OCI-M2 (cell line): ENCODE results near the gene DNAJC16.
"Not testable (repeated sequence)": the region's sequence is repeated elsewhere in the genome, so short reads cannot be mapped to it uniquely, and the experiment has no call there.

Source experiments
- DNase-seq: peaks from one replicate; lab custom pipeline; 2025; ENCODE audit not compliant: unreplicated experiment; lab: John Stamatoyannopoulos, UW

The DNAJC16 gene

GRCh38 chr1:15506831-15507230, 19.8 kb upstream of the DNAJC16 start:
- DNase-seq: no peak

- no peak for DNase-seq
These were observed 19.4 kb upstream of the DNAJC16 start for GRCh38 chr1:15507278-15507677.

- DNase-seq: no peak
These were observed 17.8 kb upstream of the DNAJC16 start for GRCh38 chr1:15508700-15509487.

- DNase-seq: no peak
These were observed 17.1 kb upstream of the DNAJC16 start for GRCh38 chr1:15509586-15509985.

GRCh38 chr1:15510611-15511405, 15.8 kb upstream of the DNAJC16 start:
- DNase-seq: no peak

- no peak for DNase-seq
These were observed 13.5 kb upstream of the DNAJC16 start for GRCh38 chr1:15513192-15513591.

- no peak for DNase-seq
These were observed 12.7 kb upstream of the DNAJC16 start for GRCh38 chr1:15513919-15514318.

- DNase-seq: not testable (repeated sequence)
These were observed 12.1 kb upstream of the DNAJC16 start for GRCh38 chr1:15514557-15514956.

- no peak for DNase-seq
These were observed 11.5 kb upstream of the DNAJC16 start for GRCh38 chr1:15515022-15515663.

GRCh38 chr1:15519625-15520024, 7.0 kb upstream of the DNAJC16 start:
- no peak for DNase-seq

- DNase-seq: not testable (repeated sequence)
These were observed 5.3 kb upstream of the DNAJC16 start for GRCh38 chr1:15521206-15521906.

- no peak for DNase-seq
These were observed 4.1 kb upstream of the DNAJC16 start for GRCh38 chr1:15522551-15522950.

- peak; percentile 64 for DNase-seq
These were observed 3.3 kb upstream of the DNAJC16 start for GRCh38 chr1:15523104-15524020.

GRCh38 chr1:15524021-15524282, 2.7 kb upstream of the DNAJC16 start, which contains the start of gene CASP9:
Gene CASP9 (minus strand): TSS chr1:15524215. CDS start chr1:15524200, 15 bp downstream.
- peak; percentile 89 for DNase-seq

- DNase-seq: peak; percentile 89
These were observed 2.2 kb upstream of the DNAJC16 start for GRCh38 chr1:15524283-15525049.

GRCh38 chr1:15525050-15526020, 1.3 kb upstream of the DNAJC16 start:
- no peak for DNase-seq

GRCh38 chr1:15526021-15526489, 593 bp upstream of the DNAJC16 start:
- DNase-seq: no peak

- no peak for DNase-seq
These were observed 4.4 kb downstream of the DNAJC16 start for GRCh38 chr1:15531003-15531402.
